GM20000 (cell line): ENCODE measurements around the gene KIRREL3.

Source experiments
- DNase-seq: peaks from one replicate; pipeline ENCODE4 v3.0.0; 2012; ENCODE audit warnings: low spot score
- TF ChIP-seq, protein P1 (sequence below): IDR thresholded peaks from 2 replicates; pipeline ENCODE4 v1.5.1; 2012; ENCODE audit warnings: mild to moderate bottlenecking, control low read depth; ENCODE audit errors: extremely low read depth, missing control alignments

KIRREL3 gene

DNA sequence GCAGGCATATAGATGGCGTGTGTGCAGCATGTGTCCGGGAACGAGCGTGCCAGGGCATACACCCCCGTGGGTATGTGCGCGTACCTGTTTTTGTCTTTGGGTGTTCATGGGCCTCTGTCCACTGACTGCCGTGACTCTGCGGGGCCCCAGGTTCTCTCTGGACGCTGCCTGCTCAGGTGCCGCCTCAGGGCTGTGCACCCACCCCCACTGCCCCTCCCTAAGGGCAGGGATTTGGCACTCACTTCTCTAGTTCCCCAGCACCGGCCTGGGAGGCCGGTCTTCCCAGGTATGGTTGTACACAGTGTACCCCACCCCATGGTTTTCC lies 533.6 kb downstream of the KIRREL3 start:
- TF ChIP-seq, protein P1, sequence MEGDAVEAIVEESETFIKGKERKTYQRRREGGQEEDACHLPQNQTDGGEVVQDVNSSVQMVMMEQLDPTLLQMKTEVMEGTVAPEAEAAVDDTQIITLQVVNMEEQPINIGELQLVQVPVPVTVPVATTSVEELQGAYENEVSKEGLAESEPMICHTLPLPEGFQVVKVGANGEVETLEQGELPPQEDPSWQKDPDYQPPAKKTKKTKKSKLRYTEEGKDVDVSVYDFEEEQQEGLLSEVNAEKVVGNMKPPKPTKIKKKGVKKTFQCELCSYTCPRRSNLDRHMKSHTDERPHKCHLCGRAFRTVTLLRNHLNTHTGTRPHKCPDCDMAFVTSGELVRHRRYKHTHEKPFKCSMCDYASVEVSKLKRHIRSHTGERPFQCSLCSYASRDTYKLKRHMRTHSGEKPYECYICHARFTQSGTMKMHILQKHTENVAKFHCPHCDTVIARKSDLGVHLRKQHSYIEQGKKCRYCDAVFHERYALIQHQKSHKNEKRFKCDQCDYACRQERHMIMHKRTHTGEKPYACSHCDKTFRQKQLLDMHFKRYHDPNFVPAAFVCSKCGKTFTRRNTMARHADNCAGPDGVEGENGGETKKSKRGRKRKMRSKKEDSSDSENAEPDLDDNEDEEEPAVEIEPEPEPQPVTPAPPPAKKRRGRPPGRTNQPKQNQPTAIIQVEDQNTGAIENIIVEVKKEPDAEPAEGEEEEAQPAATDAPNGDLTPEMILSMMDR, result no peak
- no peak for DNase-seq

DNA sequence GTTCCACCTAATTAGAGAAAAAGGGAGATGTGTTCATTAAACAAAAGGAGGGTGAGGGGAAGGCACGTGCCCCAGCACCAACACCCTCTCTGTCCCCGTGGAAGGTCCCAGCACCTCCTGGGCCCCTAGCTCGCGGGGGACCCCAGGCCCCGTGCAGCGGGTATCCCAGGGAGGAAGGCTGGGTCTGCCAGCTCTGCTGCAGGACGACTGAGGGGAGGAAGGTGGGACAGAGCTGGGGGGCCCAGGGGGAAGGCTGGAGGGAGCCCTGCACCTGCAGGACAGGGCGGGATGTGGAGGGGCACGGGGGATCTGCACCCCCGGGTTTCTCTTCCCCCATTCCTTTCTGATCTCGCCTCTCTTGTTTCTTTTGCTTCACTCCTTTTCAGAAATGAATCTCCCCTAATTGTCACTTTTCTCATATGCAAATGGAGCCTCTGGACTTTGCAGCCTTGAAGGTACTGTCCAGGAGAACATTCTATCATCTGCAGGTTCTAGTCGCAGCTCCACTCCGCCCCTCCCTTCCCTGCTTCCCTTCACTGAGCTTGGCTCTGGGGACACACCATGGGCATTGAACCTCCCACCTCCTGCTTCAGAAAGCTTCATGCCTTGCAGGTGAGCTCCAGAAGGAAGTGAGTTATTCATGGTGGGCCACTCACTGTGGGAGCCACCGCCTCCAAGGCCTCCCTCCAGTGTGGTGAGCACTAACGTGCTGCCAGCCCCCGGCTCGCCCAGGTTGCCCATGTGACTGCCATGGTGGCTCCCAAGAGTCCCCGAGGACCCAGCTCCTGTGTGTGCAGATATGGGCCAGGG lies 534.1 kb downstream of the KIRREL3 start:
- TF ChIP-seq, protein P1, result no peak

DNA sequence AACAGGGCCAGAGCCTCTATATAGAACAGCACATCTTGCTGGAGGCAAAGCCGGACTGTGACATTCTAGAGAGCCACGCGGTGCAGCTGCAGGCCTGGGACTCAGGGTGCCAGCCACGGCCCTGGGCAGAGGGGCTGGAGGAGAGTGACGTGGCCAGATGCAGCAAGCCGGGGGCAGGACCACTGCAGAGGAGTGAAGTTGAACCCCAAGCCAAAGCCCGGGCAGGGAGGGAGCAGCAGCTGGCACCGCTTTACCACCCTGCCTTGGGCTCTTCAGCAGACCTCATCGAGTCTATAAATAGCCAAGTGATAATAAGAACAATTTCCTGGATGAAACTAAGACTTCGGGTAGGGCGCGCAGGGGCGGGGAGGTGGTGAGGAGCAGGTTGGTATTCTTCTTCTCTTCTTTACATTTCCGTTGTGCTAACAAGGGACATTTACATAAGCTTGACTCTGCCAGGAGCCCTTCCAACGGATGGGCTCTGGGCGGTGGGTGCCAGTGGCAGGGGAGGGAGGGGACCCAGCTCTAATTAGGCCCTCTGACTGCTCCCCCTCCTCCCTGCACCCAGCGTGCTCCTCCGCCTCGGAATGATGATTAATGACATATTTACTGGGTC lies 534.9 kb downstream of the KIRREL3 start:
- no peak for DNase-seq
- TF ChIP-seq, protein P1, result no peak

More for the DNA sequence above, 534.1 kb downstream of the KIRREL3 start:
- DNase-seq, result no peak

DNA sequence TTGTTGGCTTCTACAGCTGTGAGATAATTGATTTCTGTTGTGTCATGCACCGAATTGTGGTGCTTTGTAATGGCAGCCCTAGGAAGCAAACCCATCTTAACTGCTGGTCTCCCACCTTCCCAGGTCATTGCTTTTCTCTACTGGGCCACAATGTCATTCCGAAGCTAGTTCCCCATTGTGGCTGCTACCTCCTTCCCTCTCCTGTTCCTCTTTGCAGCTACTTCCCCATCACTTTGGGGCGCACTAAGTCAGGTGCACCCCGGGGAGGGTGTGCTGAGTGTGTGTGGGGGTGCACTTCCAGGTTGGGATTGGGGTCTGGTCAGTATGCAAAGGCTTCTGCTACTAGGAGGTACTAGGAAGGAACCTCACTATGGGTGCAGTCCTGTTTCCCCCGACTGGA lies 535.8 kb downstream of the KIRREL3 start:
- TF ChIP-seq, protein P1, result no peak
- DNase-seq, result no peak

DNA sequence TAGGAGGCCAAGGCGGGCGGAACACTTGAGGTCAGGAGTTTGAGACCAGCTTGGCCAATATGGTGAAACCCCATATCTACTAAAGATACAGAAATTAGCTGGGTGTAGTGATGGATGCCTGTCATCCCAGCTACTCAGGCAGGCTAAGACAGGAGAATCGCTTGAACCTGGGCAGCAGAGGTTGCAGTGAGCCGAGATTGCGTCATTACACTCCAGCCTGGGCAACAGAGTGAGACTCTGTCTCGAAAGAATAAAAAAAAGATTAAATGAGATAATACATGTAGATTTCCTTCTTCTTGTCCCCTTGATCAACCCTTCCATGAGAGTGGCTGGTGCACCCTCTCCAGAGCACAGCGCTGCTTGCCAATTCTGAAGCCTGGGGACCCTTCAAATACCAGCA lies 538.1 kb downstream of the KIRREL3 start:
- TF ChIP-seq, protein P1, result no peak
- DNase-seq, result no peak

DNA sequence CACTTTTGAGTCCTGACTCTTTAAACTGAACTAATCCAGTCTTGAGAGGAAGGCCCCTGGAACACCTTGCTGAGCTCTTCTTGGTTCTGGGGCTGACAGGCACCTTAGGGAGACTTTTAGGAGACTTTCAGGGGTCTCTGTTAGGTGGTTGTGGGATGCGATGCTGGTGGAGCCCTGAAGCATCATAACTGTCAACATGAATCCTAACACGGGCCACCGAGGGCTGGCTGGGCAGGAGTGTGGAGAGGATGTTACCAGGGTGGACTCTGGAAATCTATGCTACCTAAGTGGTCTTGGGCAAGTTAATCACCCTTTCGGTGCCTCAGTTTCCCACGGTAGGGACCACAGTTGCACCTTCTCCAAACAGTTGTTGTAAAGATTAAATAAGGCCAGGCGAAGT lies 538.6 kb downstream of the KIRREL3 start:
- no peak for DNase-seq
- TF ChIP-seq, protein P1, result no peak

DNA sequence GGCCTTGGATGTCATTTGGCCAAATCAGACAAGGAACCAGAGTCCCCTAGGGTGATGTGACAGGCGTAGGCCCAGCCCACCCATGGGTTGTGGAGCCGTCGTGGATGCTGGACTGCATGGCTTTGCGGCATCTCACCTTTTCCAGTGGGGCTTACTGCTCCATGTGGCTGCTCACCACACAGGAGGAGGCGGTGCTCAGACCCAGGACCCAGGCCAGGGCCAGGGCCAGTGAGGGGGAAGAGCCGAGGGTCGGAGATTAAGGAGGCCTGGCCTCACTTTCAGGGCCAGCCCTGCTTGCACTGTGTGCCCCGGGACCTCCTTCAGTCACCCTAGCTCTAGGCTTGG lies 539.5 kb downstream of the KIRREL3 start:
- TF ChIP-seq, protein P1, result no peak
- DNase-seq, result no peak
